GM18505 (cell line): ENCODE results near the gene SLC35F4.

ENCODE experiments used
- ATAC-seq: cut with Tn5 transposase; IDR thresholded peaks from one replicate; pipeline ENCODE4 v1.9.1; 2021; ENCODE audit not compliant: unreplicated experiment
- POLR2A ChIP-seq: IDR thresholded peaks from 4 replicates; pipeline ENCODE4 v1.6.1; 2011; ENCODE audit warnings: borderline replicate concordance; ENCODE audit not compliant: insufficient read depth, insufficient read length; ENCODE audit errors: extremely low read depth

The SLC35F4 gene

DNA sequence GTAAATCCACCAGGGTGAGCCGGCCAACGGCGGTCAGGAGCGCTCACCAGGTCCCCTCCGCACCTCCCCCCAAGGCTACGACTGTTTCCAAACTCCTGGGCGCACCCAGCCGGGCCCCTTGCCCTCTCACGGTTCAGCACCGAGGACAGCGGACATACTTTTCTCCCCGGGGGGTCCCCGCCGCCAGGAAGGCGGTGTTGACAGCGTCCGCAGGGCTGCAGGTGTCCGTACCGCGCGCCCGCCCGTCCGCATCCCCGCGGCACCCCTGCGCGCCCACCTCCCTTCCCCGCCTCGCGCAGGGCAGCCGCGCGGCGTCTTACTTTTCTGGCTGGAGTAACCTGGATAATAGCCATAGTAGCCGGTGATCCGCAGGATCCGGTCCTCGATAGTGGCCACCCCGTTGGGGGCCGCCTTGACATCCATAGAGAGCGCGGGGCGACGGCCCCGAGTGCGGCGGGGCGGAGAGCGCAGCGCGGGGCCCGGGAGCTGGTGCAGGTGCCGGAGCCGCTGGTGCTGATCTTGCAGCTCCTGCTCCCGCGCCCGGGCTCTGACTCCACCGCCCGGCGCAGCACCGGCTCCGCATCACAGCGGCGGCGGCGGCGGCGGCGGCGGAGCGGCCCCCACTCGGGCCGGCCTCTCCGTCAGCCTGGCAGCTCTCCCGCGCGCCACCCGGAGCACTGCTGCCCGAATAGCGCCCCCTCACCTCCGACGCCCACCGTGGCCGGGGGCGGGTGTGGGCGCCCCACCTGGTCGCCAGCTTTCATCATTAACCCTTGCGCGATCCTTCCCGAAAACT is at the start of gene SLC35F4:
Gene SLC35F4, minus strand, starts transcription at position 690 of the 796 bp plus-strand sequence.
- no peak for ATAC-seq
- TF ChIP-seq POLR2A: no peak

DNA sequence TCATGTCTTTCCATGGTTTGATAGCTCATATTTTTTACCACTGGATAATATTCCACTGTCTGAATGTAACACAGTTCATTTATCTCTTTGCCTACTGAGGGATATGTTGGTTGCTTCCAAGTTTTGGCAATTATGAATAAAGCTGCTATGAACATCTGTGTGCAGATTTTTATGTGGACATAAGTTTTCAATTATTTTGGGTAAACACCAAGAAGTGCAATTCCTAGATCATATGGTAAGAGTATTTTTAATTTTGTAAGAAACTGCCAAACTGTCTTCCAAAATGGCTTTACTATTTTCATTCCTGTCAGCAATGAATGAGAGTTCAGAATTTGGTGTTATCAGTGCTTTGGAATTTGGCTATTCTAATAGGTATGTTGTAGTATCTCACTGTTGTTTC is 43.7 kb upstream of the SLC35F4 start:
- no peak for ATAC-seq
- no peak for TF ChIP-seq POLR2A

DNA sequence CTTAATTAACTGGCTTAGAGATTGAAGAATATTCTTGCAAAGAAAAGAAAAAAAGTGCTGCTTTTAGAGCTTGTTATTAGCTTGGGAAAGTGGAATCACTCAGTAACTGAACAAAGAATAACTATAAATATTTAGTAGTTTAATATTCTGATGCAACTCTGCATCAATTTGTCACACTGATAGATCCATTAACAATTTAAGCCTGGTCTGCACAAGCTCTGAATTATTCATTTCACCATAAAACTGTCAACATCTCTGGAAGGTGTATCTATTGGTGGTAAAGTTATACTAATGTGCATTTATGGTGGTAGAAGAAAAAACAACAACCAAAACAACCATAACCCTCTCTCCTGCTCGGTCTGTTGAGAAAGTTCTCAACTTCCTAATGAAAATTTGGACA is 38.1 kb upstream of the SLC35F4 start:
- ATAC-seq: no peak
- TF ChIP-seq POLR2A: no peak

DNA sequence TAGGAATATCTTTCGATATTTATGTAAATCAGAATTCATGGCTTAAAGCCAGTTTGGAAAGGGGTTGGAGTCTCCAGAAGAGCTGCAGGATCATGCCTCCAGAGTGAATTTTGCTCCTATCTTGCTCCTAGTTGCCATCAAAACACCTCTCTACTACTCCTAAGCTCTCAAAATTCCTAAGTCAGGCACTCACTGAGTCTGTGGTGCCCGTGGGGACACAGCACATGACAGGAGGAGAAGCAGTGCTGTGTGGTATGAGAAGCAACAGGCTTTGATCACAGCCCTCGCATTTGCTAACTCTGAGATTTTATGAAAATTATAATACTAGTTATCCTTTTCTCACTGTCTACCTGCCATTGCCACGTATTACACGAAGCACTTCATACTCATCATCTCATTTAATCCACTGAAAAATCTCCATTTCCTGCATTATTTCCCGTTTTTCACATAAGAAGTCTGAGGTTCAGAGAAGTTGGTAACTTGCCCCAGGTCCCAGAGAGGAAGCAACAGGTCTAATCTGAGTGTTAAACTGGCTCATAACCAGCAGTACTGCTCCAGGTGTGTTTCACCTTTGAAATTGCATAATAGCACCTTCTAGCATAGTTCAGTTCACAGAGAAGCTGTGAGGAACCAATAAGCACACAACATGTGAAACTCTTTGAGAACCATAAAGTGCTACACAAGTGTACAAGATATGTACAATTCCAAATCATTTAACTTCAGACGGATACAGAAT is 33.1 kb upstream of the SLC35F4 start:
- ATAC-seq: no peak
- TF ChIP-seq POLR2A: no peak

DNA sequence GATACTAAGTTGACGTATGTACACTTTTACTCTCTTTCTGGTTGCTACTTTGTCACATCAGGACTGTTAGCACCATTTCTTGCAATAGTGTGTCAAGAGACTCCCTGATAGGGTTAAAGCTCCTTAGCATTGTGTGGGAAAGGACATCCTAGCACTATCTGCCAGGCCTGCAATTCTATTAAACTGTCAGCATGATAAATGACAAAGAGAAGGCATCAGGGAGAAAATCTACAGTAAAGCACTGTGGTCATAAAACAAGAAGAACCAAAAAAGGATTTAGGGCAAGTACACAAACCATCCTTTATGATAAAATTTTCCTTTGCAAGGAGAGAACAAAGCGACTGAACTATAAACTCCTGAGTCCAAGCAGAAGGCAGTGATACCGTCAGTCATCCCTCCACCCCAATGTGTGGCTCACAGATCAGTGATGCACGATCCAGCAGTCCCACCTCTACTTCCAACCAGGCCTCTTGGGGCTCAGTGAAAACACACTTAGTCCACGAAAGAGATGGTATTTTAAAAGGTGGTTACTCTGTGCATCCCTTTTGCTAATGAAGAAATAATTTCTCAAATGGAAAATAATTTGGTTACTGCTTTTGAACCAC is 31.4 kb upstream of the SLC35F4 start:
- ATAC-seq: no peak
- no peak for TF ChIP-seq POLR2A

DNA sequence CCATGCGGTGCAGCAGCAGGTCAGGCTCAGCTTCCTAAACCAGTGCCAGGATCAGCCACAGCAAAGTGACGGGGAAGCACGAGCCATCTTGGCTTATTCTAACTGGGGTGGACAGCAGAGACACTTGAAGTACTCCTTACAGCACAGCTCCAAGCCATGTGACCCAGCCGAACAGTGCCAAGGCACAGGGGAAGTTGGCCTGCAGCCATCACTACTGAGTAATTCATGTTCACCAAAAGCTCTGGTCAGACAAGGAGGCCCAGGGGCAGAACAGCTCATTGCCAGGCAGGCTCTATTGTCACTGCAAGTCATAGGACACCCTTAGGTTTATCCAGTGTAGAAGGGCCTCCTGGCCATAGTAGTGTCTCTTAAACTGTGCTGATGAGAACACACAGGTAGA is 23.4 kb upstream of the SLC35F4 start:
- ATAC-seq: no peak
- no peak for TF ChIP-seq POLR2A

DNA sequence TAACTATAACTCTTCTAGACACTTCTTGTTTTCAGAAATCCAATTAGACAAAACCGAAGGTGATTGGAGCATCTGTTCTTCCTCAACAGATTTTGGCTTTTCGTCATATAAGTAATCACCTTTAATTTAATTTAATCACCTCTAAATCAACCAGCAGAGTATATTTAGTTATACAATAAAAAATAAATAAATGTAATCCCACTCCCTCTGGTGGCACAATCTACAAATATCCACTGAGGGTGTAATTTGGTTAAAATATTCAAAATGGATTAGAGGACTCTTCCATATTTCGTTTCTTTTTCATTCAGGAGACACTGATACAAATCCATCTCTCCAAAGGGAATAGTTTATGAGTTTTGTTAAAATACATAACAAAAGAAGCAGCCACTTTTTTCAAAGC is 18.3 kb upstream of the SLC35F4 start:
- TF ChIP-seq POLR2A: no peak
- no peak for ATAC-seq

DNA sequence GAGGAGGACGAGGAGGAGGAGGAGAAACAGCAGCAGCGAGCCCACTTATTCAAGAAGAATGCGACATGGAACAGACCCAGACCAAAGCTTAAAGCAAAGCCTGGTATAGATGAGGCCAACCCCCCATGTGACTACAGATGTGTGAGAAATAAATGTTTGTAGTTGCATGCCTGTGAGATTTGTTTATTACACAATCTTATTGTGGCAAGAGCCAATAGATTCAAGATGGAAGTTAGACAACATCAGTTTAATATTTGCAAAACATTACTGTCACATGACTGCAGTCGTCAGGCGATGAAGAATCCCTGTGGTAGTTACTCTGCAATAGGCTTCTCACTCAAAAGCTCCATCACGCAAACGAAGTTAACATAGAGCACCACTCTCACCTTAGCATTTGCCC is 17.2 kb upstream of the SLC35F4 start:
- no peak for TF ChIP-seq POLR2A
- no peak for ATAC-seq

DNA sequence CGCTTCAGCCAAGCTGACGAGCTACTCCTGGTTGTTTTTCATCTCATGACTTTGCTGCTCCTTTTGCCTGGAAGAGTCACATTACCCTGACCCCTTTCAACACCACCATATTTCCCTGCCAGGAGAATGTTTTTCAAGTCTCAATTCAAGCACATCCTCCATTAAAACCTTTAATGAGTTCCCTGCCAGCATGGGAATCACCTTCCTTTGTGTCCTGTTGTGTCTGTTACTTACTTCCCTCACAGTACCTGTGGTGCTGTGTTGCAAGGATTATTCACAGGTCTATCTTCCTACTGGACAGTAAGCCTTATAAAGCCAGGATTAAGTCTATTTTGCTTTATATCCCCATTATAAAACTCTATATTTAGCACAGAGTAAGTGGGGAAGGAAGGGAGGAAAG is 13.6 kb upstream of the SLC35F4 start:
- no peak for ATAC-seq
- TF ChIP-seq POLR2A: no peak

DNA sequence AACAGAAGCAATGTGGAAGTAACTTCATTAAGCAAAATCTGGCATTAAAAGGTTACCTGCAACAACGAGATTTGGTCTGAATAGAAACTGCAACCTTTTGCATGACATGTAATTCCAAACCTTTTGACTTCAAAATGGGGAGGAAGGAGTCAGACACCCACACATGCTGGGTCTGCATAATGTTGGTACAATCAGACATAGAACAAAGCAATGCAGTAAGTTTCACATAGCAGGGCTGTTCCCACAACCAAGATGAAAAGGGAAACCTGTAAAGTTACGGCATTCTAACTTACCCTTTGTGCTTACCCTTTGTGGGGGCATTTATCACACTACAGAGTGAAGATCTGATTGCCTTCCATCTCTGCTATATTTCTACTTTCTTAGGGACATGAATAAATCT is 10.1 kb upstream of the SLC35F4 start:
- no peak for ATAC-seq
- no peak for TF ChIP-seq POLR2A

DNA sequence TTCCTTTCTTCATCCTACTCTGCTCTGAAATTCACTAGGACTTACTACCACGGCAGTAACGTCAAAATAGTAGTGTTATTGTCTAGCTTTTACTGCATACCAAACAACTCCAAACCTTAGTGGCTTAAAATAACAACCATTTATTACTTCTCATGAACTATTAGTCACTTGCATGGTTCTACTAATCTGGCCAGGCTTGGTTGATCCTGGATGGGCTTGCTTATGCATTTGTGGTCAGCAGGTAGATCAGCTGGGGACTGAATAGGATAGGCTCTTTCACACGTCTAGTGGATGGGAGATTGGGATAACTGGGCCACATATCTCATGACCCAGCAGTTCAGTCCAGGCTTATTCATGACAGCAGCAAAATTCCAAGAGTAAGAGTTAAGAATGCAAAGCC is 9.4 kb upstream of the SLC35F4 start:
- TF ChIP-seq POLR2A: no peak

DNA sequence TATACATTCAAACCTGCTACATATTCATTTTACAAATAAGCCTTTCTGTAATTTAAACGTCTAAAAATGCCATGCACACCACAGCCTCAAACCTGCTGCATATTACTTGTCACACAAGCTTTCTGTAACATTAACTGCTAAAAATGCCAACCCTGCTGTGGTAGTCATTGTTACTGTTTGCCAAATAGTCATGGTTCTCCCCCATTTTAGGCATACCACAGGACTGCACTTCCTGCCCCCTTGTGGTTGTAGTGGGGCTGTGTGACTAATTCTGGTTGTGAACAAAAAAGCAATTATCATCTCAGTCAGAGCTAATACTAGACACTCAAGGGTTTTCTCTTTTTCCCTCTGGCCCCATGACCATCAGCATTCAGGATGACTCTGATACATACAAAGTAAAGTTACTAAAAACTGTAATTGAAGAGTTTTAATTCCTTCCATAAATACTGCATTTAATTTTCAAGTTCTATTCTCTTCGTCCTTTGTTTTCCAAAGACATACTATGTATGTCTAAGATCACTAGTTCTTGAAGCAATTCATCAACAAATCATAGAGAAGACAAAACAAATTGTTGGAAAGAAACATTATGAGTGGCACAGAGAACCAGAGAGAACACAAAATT is 5.7 kb upstream of the SLC35F4 start:
- no peak for TF ChIP-seq POLR2A
- ATAC-seq: no peak

More for the DNA sequence above, 9.4 kb upstream of the SLC35F4 start:
- ATAC-seq: no peak

DNA sequence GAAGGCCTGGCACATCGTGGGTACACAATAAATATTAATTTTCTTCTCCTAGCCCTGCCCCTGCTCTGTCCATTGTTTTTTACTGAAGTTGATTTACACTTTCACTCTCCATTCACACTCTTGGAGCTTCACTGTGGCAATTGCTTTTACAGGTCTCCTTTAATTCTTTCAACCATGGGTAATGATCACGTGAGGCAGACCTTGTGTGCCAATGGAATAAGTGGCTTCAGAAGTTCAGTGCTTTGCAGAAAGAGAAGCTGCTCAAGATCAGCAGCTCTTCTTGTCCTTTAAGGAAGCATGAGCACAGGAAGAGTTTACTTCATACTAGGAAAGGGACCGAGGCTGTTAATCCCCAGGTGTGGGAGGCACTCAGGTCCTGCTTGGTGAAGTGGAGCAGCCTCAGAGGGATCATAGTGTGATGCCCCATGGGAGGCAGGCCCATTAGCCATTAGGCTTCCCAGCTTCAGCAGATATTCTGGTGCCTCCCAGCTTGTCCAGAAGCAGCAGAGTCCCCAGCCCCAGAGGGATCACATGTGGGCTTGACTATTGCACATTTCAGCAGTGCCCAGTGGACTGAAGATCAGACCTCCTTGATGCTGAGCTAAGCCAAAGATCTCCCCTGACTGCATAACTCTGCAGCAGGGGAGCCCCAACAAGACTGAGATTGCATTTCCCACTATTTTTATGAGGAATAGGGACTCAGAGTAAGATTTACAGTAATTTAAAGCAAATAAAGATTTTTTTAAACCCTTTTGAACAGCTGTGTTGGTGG is 5.0 kb upstream of the SLC35F4 start:
- no peak for ATAC-seq
- no peak for TF ChIP-seq POLR2A
